Measurements from ENCODE around the gene CCNJL.

CCNJL gene

DNA sequence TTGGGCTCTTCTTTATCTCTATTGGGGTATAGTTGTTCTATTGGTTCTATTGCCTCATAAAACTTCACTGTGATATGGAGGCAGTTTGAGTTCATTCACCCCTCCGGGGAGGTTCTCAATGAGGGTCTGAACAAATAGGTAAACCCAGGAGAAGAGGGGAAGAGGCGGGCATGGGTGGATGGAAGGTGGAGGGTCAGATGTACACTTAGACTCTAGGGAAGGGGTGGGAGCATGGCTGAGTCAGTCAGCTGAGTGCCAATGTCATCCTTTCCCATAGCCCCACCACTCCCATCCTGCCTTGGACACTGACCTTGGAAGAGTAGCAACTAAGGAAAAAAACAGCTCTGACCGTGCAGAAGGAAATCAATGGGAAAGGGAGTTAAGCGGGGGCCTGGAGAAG is 93.0 kb downstream of the CCNJL start:
- DNase-seq, result no peak

DNA sequence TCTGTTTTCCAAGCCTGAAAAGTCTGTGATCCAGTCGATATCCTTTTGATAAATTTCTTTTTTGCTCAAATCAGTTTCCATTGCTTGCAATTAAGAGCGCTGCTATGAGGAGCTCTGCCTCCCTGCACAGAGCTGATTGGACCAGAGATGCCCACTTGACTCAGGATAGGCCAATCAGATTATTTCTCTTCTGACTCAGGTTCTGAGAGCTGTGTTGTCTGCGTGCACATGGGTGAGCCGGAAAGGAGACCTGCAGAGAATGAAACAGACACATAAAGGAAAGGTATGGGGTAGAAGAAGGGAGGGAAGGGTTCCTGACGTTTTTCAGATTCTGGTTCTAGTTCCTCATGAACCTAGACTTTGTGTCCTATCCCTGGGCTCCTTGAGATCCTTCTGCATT is 98.8 kb downstream of the CCNJL start:
- DNase-seq, result no peak

DNA sequence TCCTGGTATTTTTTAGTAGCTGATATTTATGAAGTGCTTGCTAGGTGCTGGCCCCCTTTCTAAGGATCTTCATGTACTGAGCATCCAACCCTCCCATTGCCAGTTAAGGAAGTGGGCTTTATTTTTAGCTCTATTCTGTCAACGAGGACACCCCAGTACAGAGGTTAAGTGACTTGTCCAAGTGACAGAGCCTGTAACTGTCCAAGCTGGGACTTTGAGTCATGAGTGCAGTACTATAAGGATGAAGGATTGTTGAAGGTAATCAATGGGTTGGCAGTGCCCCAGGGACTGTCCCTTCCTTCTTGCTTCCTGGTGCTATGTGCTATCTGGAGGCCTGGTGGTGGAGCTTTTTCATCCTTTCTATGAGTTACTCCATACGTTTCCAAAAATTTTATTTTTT is 101.0 kb downstream of the CCNJL start:
- DNase-seq, result no peak

DNA sequence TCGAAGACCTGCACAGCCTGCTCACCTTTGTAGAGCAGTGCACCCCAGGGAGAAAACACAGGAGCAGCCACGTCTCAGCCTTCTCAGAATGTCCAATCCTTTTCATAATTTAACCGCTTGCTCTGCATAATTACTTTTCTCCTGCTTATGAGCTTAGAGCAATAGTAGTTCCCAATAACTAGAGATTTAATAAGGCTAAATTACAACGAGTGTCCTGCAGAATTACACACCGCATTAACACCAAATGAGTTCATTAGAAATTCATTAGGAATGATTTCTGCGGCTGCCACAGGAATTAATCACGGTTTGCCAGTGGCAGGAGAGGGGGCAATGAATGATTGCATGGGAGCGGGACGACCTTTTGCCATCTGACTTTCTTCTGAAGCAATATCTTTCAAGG is 101.8 kb downstream of the CCNJL start:
- no peak for DNase-seq

DNA sequence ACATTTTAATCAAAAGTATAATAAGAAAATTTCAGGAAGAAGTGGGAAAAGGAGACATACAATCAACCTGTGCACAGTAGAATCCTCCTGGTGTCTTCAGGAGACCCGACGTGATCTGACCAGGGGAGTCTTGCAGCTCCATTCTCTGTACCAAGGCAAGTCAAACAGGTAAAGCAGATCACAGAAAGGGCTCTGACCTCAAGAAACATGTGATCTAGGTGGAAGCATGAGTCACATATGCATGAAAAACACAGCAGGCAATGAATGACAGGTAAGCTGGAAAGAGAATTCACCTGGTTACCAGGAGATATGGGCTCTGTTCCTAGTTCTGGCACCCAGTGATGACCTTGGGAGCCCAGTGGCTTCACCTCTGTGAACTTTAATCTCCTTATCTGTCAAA is 102.4 kb downstream of the CCNJL start:
- DNase-seq, result no peak

DNA sequence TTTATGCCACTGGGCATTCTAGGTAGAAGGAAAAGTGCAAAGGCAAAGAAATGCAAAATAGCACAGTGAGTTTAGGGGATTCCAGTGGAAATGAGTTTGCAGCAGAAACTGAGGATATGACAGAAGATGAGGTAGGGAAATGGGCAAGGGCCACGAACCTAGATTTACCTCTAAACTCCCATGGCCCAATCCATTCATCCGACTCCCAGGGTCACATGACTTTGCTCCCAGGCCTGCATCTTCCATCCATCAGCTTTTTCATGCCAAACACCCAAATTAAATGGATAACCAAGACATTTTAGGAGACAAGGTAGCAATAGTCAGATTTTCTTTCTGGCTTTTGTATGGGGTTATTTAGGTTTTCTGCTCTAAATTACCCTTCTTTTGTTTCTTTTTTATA is 105.3 kb downstream of the CCNJL start:
- DNase-seq, result no peak
